BJ (cell line): Measurements from ENCODE around the gene FEZF2. TPM values are rescaled to one million over a fixed set of nuclear protein-coding genes. Genes with fewer than 3 reads are reported as not detected.

Experiments
- CTCF ChIA-PET: fragments of 350-600 bp; formaldehyde crosslinking; extraction: SDS; loops from one replicate; lab custom pipeline; 2021; ENCODE audit warnings: antibody characterized with exemption, inconsistent platforms; lab: Yijun Ruan, JAX
- POLR2A ChIA-PET: fragments of 300-600 bp; sonication (Branson Sonifier 250); formaldehyde crosslinking; extraction: SDS; loops from one replicate; lab custom pipeline; 2021; ENCODE audit warnings: antibody characterized with exemption; lab: Charles Lee
- DNase-seq: peaks from one replicate; pipeline ENCODE4 v3.0.0-alpha.2; 2011; ENCODE audit warnings: low read depth
- H3K27me3 ChIP-seq: 2 replicates; pipeline ENCODE4 v1.6.0; 2011; ENCODE audit warnings: low read length; ENCODE audit not compliant: control insufficient read depth, insufficient read depth
- H3K36me3 ChIP-seq: 2 replicates; pipeline ENCODE4 v1.5.1; 2011; ENCODE audit warnings: low read length; ENCODE audit not compliant: control insufficient read depth, insufficient read depth
- H3K4me3 ChIP-seq: 2 replicates; pipeline ENCODE4 v1.5.1; 2011; ENCODE audit warnings: low read depth, mild to moderate bottlenecking, control low read depth, low read length
- CTCF ChIP-seq: IDR thresholded peaks from 2 replicates; pipeline ENCODE4 v1.5.1; 2011; ENCODE audit warnings: low read depth, mild to moderate bottlenecking, control low read depth, inconsistent platforms, low read length, moderate library complexity; ENCODE audit not compliant: insufficient read depth
- polyA minus RNA-seq: library from RNA; depleted of rRNA, polyadenylated mRNA; stranded (reverse); fragments of >200 nt; gene quantifications from 2 replicates; pipeline ENCODE4 v1.2.3, GENCODE V29; 2011; rRNA and poly(A)+ RNA removed
- polyA plus RNA-seq: library from polyadenylated mRNA; depleted of rRNA; stranded (reverse); fragments of >200 nt; gene quantifications from 2 replicates; pipeline ENCODE4 v1.2.3, GENCODE V29; 2011; rRNA removed

Gene FEZF2
- polyA plus RNA-seq: not detected in 2 replicates
- polyA minus RNA-seq: not detected in 2 replicates

GRCh38 chr3:62373215-62373614 lies at the start of gene FEZF2:
FEZF2 (minus strand) TSS chr3:62373550; CDS start chr3:62372868, 682 bp downstream.
- TF ChIP-seq CTCF: no peak
- CTCF ChIA-PET: no interaction called here
- peaks cover 58% of the 10 kb centered on the region for H3K27me3 ChIP-seq
- no peak for DNase-seq
- H3K4me3 ChIP-seq: peak within 1 kb of the TSS; percentile 4; the same call in 1 of the 2 replicates
- POLR2A ChIA-PET: no interaction called here
- no peaks in the 10 kb centered on the region for H3K36me3 ChIP-seq

- no peak for TF ChIP-seq CTCF
- POLR2A ChIA-PET: no interaction called here
- CTCF ChIA-PET: no interaction called here
- Histone ChIP-seq H3K27me3 (no peaks in the 10 kb centered on the region), H3K36me3 (no peaks in the 10 kb centered on the region), H3K4me3 (no peak overlapping the region)
- no peak for DNase-seq
Measured at GRCh38 chr3:62421207-62421606, 47.9 kb upstream of the FEZF2 start.

GRCh38 chr3:62416144-62416543 lies 42.8 kb upstream of the FEZF2 start:
- no peak overlapping the region for H3K4me3 ChIP-seq
- no peak for TF ChIP-seq CTCF
- no peak for DNase-seq
- ChIA-PET CTCF (interaction anchor here (0.7 kb wide), 1 partner anchor 9 kb away, joined by 3 read pairs; no protein-coding TSS in a partner anchor), POLR2A (no interaction called here)
- H3K27me3 ChIP-seq: no peaks in the 10 kb centered on the region
- no peaks in the 10 kb centered on the region for H3K36me3 ChIP-seq

GRCh38 chr3:62415312-62415801 lies 42.0 kb upstream of the FEZF2 start:
- Histone ChIP-seq H3K36me3 (no peaks in the 10 kb centered on the region), H3K4me3 (no peak overlapping the region), H3K27me3 (no peaks in the 10 kb centered on the region)
- DNase-seq: no peak
- no peak for TF ChIP-seq CTCF
- CTCF ChIA-PET: interaction anchor here (0.5 kb wide), 1 partner anchor 149 kb away, joined by 3 read pairs; no protein-coding TSS in a partner anchor
- POLR2A ChIA-PET: no interaction called here

GRCh38 chr3:62414786-62415185 lies 41.4 kb upstream of the FEZF2 start:
- ChIA-PET CTCF (interaction anchor here (0.6 kb wide), 1 partner anchor 931 kb away, joined by 3 read pairs; no protein-coding TSS in a partner anchor), POLR2A (no interaction called here)
- DNase-seq: no peak
- Histone ChIP-seq H3K36me3 (no peaks in the 10 kb centered on the region), H3K4me3 (no peak overlapping the region), H3K27me3 (no peaks in the 10 kb centered on the region)
- no peak for TF ChIP-seq CTCF
